Coronary artery (tissue), 2 donors: Measurements from ENCODE around the gene PRDM12.

Experiments
- DNase-seq: peaks from one replicate; pipeline ENCODE4 v3.0.0-alpha.2; 2017; ENCODE audit warnings: low spot score
- H3K27ac ChIP-seq, 2 donors: fragments of 200-600 bp; sonication (generic); one replicate each; pipeline ENCODE4 v1.5.1; 2016 to 2019
- H3K4me3 ChIP-seq: fragments of 200-600 bp; sonication (generic); 2 replicates; pipeline ENCODE4 v1.5.1; 2016; ENCODE audit warnings: mild to moderate bottlenecking, moderate library complexity
- CTCF ChIP-seq: fragments of 200-600 bp; sonication (generic); IDR thresholded peaks from one replicate; pipeline ENCODE4 v1.5.1; 2019; ENCODE audit warnings: antibody characterized with exemption

PRDM12 gene

GRCh38 chr9:130660683-130661450 lies 3.5 kb upstream of the PRDM12 start:
- no peak overlapping the region for H3K27ac ChIP-seq
- peak overlapping the region; percentile 72 for H3K4me3 ChIP-seq
- no peak for DNase-seq
- no peak for TF ChIP-seq CTCF

GRCh38 chr9:130661451-130662098 lies 2.8 kb upstream of the PRDM12 start:
- Histone ChIP-seq H3K27ac (no peak overlapping the region), H3K4me3 (peak overlapping the region; percentile 72)
- DNase-seq = no peak
- TF ChIP-seq CTCF = no peak

- Histone ChIP-seq H3K27ac (no peak overlapping the region), H3K4me3 (peak overlapping the region; percentile 34)
- no peak for DNase-seq
- no peak for TF ChIP-seq CTCF
Measured at GRCh38 chr9:130662099-130662969, 2.1 kb upstream of the PRDM12 start.

- Histone ChIP-seq H3K27ac (no peak overlapping the region), H3K4me3 (peak overlapping the region; percentile 34)
- TF ChIP-seq CTCF = no peak
- no peak for DNase-seq
Measured at GRCh38 chr9:130662970-130663257, 1.5 kb upstream of the PRDM12 start.

- no peak for DNase-seq
Measured at GRCh38 chr9:130663258-130663976, 977 bp upstream of the PRDM12 start.

GRCh38 chr9:130663977-130664250 lies 480 bp upstream of the PRDM12 start:
- peak overlapping the region; percentile 34 for H3K4me3 ChIP-seq
- no peak overlapping the region for H3K27ac ChIP-seq
- no peak for DNase-seq
- TF ChIP-seq CTCF = no peak

More at GRCh38 chr9:130663258-130663976, 977 bp upstream of the PRDM12 start:
- no peak for TF ChIP-seq CTCF
- peak overlapping the region; percentile 34 for H3K4me3 ChIP-seq
- no peak overlapping the region for H3K27ac ChIP-seq
